Renal cortex interstitium (tissue), 11 donors: ENCODE measurements around the gene NIT1. TPM values are rescaled to one million over a fixed set of nuclear protein-coding genes. Genes with fewer than 3 reads are reported as not detected.
A peak's percentile ranks its signal among the peaks of the same experiment; 100 is the strongest.
"Not testable (repeated sequence)": the region's sequence is repeated elsewhere in the genome, so short reads cannot be mapped to it uniquely, and the experiment has no call there.

Experiments
- DNase-seq, 11 donors: peaks; one replicate each; pipeline ENCODE4 v3.0.0-alpha.2; 2013; ENCODE audit warnings: low read depth in 9 of 11, low spot score in 4 of 11; ENCODE audit errors: extremely low read depth in 1 of 11
- polyA plus RNA-seq, 3 donors: library from polyadenylated mRNA; unstranded; fragments of 120-200 nt; gene quantifications; one replicate each; pipeline ENCODE4 v1.2.1, GENCODE V29; 2013; ENCODE audit not compliant: insufficient read length in 3 of 3

NIT1 gene
- polyA plus RNA-seq, 3 donors = 49.0 to 58.8 (median 51.5) TPM

GRCh38 chr1:161096530-161096929 lies 21.4 kb upstream of the NIT1 start:
- no peak for DNase-seq

- DNase-seq = peak in 9 of 11 donors; percentile 66 to 86 (median 80)
Observed at GRCh38 chr1:161098210-161099068, 19.5 kb upstream of the NIT1 start, which contains the start of gene KLHDC9. Gene KLHDC9 (plus strand): TSS chr1:161098361. CDS start chr1:161098536, 175 bp downstream.

GRCh38 chr1:161099090-161099802 lies 18.7 kb upstream of the NIT1 start:
- DNase-seq = no peak

GRCh38 chr1:161100556-161100955 lies 17.3 kb upstream of the NIT1 start:
- DNase-seq = no peak

- no peak for DNase-seq
Observed at GRCh38 chr1:161106431-161106830, 11.5 kb upstream of the NIT1 start.

GRCh38 chr1:161111117-161111516 lies 6.8 kb upstream of the NIT1 start:
- DNase-seq = no peak

GRCh38 chr1:161111527-161111926 lies 6.4 kb upstream of the NIT1 start:
- no peak for DNase-seq

GRCh38 chr1:161113915-161114314 lies 4.0 kb upstream of the NIT1 start:
- DNase-seq = no peak

GRCh38 chr1:161114556-161114955 lies 3.3 kb upstream of the NIT1 start:
- DNase-seq = no peak

- no peak for DNase-seq
Observed at GRCh38 chr1:161115132-161115711, 2.7 kb upstream of the NIT1 start.

- not testable (repeated sequence) for DNase-seq
Observed at GRCh38 chr1:161115961-161116360, 1.9 kb upstream of the NIT1 start.

GRCh38 chr1:161119092-161119903 lies 1.4 kb downstream of the NIT1 start:
- peak in 2 of 11 donors; percentile 26 to 36 for DNase-seq

GRCh38 chr1:161121042-161121650 lies 3.2 kb downstream of the NIT1 start:
- DNase-seq = no peak

GRCh38 chr1:161121834-161122233 lies 3.9 kb downstream of the NIT1 start:
- DNase-seq = no peak

- no peak for DNase-seq
Observed at GRCh38 chr1:161122967-161123366, 5.1 kb downstream of the NIT1 start.

- DNase-seq = no peak
Observed at GRCh38 chr1:161127649-161128048, 9.7 kb downstream of the NIT1 start.

- no peak for DNase-seq
Observed at GRCh38 chr1:161128591-161129420, 10.9 kb downstream of the NIT1 start.

- no peak for DNase-seq
Observed at GRCh38 chr1:161130266-161130665, 12.4 kb downstream of the NIT1 start.
